RPMI8226 (cell line): ENCODE measurements around the gene PPL.
"Not testable (repeated sequence)": the region's sequence is repeated elsewhere in the genome, so short reads cannot be mapped to it uniquely, and the experiment has no call there.

Source experiments
- DNase-seq: peaks from one replicate; pipeline ENCODE4 v3.0.0-alpha.2; 2015

PPL gene

DNA sequence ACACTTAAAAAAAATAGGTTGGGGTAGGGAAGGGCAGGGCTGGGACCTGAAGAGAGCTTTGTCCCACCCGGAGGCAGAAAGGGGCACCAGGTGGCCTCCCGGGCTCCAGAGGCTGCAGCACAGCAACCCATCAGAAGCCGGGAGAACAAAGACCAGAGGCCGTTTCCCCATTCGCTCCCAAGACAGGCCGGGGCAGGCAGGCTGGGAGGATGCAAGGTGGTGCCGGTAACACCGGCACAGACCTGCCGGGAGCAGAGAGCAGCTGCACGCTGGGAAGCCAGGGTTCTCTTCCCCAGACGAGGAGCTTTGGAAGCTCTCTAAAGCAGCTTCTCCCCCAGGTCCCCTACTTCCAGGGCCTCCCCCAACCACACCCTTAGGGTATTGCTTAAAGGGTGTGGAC is 5.6 kb downstream of the PPL start:
- DNase-seq, result no peak

DNA sequence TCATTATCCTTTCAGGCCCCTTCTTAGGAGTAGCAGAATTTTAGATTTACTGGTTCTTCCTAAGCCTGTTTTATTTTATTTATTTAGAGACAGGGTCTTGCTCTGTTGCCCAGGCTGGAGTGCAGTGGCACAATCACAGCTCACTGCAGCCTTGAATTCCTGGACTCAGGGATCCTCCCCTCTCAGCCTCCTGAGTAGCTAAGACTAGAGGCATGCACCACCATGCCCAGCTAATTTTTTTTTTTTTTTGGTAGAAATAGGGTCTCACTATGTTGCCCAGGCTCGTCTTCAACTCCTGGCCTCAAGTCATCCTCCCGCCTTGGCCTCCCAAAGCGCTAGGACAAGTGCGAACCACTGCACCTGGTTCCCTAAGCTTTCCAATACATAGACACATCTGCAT is 7.3 kb downstream of the PPL start:
- not testable (repeated sequence) for DNase-seq

DNA sequence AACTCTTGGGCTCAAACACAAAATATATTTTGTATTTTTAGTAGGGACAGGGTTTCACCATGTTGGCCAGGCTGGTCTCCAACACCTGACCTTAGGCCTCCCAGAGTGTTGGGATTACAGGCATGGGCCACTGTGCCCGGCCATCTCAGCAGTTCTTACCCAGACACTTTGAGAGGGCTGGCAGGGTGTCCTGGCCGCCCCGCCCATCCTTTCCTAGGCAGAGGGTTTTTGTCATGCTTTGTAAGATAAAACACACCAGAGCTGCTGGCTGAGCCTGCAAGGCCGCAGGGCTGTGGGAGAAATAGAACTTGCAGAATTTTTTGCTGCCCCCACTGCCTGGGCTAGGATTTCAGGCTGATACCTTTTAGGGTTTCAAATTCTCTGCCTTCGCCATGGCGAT is 8.7 kb downstream of the PPL start:
- no peak for DNase-seq

DNA sequence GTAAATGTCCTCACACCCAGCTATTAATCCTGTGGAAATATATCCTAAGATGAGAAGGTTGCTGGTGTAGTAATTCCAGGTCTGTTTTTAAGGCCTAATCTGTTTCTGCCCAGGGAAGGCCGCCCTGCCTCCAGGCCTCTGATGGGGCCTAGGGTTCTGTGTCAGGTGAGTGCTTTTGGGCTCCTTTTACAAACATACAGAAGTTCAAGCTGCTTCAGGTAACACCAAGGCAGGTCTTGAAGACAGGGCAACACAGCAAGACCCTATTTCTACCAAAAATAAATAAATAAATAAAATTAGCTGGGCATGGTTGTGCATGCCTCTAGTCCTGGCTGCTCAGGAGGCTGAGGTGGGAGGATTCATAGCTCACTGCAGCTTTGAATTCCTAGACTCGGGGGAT is 9.3 kb downstream of the PPL start:
- no peak for DNase-seq

DNA sequence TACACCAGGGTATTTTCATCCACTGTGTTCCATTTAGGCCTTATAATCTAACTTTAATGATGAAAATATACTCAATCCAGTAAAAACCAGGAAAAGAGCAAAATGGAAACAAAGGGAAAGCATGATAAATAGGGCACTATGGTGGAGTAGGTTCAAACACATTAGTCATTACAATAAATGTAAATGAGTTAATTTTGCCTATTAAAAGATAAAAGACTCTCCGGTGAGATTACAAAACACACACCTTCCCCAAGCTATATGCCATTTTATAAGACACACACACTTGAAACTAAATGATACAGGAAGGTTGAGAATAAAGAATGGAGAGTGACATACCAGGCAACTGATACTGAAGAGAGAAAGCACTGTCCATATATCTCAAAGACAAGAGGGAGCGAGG is 10.0 kb downstream of the PPL start:
- DNase-seq, result no peak

DNA sequence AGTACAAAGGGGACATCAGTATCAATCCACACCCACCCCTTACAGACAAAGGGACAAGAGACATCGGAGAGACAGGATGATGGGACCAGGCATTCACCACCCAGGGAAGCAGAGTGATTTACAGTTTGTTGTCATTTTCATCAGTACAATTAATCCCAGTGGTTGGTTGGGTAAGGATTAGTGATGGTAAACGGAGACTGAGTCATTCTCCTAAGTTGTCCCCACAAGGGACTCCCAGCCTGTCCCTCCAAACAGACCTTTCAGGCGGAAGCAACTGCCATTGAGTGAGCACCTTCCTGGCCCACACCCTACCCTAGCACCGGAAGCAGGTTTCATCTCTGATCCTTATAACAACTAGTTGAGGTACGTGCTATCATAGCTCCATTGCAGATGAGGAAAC is 11.2 kb downstream of the PPL start:
- no peak for DNase-seq

DNA sequence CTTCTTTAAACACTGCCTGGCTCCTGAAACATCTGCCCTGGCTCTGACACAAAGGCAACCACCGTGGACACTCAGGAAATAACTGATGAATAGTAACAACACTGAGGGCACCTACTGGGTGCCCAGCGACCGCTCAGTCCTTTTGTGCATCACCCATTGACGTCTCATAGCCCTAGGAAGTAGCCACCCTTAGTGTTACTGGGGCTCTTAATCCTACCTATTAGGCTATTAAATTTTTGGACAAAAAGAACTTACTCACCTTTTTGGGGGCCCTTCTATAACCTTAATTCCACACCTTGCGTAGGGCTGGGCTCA is 11.7 kb downstream of the PPL start:
- no peak for DNase-seq

DNA sequence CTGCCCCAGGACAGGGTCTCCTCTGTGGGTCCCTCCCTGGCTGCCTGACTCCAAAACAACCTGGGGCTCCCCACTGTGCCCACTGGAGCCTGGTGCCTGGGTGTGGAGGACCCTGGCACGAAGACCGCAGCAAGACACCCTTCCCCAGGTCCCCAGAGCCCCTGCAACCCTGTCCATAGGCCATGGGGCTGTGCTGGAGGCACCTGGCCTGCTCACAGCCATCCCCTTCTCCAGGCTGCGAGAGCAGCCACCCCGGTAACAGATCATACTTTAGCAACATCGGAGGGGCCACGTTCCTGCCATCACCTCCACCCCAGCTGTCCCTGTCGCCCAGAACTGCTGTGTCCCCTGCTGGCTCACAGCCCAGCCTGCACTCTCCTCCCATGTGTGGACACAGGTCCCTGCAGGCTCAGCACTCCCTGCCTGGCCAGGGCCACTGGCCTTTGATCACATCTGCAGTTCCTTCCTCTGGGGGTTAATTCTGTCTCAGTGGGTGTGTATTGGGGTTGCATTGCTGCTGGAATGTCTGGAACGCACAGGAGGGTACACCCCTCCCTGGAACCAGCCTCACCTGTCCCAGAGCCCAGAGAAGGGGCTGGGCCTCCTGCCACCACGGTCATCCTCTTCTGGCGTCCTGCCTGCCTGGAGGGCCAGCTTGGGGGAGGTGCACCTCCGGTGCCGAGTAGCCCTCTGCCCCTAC is 12.2 kb downstream of the PPL start:
- peak; percentile 46 for DNase-seq

DNA sequence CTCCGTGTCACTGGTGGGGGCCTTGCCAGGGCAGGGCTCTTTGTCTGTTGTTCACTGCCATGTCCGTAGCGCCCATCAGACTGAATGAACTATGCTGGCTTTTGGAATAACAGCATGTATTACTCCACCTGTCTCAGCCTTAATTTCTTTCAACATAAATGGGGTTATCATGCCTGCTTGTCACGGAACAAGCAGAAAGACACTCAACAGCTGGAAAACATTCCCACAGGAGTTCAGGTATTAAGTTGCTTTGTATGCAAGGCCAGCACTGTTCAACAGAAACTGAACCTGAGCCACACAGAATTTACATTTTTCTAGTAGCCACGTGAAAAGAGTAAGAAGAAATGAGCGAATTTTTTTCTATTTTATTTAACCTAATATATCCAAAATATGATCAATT is 13.1 kb downstream of the PPL start:
- DNase-seq, result no peak

DNA sequence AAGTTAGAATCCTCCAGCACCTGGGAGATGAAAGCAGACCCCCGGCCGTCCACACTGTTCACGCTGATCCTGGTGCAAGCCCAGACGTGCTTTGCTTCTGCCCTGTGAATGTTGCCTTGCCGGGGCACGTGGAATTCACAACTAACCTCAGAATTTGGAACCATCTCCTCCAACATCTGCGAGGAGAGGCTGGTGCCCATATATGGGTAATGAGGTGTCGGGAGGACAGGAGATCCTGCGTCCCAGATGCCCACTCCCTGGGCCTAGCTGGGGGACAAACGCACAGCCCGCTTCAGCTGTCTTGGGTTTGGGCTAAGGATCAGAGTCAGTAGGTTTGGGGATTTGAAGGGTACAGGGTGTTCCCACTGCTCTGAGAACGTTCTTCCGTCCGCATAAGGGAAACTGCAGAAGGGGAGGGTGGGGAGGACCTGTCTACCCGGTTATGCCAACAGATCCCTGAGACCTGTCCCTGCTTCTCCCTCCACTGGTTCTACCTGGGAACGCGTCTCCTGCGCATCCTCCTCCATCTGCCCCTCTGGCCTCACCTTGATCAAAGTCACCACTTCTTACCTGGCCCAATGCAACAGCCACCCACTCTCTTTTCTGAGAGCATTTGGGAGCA is 14.1 kb downstream of the PPL start:
- no peak for DNase-seq

DNA sequence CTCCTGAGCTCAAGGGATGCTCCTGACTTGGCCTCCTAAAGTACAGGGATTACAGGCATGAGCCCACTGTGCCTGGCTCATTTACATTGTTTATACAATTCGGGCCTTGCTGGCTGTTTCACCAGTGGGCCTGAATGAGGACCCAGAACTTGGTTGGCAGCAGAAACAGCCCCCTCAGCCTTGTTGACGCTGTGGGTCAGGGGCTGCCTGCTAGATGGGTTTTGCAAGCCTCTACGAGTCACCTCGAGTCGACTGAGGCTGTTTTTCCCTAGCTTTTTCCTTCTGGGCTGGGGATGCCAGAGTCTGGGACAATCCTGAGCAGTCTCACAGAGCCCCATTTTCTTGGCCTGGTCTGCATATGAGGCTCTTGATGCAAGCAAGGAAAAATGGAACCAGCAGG is 16.1 kb downstream of the PPL start:
- DNase-seq, result no peak

DNA sequence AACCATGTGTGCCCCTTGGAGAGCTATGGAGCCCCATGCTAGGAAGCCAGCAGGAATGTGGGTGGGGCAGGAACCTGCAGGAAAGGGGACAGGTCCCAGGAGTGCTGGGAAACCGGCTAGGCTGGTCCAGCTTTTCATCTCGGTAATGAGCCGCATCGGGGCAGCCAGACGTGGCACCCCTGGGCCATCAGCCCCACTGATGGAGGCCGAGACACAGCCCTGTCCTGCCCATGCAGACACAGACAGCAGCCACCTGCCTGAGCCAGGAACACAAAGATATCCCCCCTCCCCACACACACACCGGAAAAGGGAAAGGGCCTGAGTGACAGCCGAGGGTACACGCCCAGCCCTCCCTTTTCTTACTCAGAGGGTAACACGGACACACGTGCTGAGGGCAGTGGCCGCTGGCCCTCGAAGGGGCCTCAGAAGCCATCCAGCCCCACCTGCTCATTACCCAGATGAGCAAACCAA is 18.1 kb downstream of the PPL start:
- no peak for DNase-seq

DNA sequence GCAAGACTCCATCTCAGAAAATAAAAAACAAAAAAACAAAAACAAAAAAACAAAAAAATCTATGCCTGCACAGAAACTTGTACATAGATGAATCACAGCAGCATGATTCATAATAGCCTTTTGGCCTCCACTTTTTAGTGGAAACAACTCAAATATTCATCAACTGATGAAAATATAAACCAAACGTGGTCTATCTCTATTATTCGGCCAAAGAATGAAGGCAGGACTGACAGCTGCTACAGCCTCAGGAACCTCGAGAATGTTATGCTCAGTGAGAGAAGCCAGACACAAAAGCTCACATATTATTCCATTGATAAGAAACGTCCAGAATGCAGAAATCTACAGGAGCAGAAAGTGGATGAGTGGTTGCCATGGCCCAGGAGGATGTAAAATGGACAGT is 19.8 kb downstream of the PPL start:
- DNase-seq, result no peak

DNA sequence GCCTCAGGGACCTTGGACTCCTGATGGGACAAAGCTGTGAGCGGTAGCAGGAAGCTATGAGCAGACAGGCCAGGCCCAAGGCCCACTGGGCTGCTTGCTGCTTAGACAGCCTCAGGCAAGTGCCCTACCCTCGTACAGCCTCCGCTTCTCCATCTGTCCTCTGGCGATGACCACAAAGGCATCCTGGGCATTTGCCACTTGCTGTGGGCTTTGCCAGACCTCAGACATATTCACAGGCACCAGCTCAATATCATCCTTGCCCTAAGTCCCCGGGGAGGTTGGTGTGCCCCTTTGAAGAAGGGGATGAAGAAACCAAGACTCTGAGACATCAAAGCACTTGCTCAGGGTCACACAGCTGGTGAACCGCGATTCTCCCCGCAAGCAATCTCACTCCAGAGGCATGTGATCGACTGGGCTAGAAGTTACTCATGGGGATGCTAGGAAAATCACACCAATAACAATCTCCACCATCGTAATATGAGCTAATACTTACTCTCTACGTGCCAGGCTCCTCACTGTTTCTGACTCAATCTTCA is 21.7 kb downstream of the PPL start:
- no peak for DNase-seq

DNA sequence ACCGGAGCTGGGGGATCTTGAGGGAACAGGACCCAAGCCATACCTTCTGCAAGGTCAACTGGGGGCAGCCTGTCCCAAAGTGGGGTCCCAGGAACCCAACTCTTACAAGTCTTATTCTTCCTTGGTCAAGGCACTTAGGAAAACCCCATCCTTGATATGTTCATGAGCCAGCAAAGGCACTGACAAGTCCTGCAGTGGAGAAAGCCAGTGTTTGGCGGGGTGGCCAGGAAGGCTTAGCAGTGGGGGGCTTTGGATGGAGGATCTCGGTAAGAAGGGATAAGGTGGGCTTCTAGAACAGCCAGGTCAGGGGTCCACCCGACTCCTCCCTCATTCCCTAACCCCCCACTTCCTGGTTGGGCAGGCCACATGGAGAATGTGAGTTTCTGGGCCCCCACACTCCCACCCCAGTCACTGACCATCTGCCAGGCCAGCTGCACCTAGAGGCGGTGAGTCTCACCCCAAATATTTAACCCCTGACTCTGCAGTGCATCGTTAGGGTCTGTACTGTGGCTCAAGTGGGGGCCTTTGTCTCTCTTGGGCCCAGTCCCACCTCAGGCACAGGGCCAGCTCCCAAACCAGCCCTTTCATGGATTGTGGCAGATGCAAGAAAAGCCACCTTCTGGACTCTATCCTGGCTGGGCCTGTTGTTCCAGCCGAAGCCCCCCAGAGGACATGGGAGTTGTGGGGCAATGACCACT is 22.3 kb downstream of the PPL start:
- no peak for DNase-seq

DNA sequence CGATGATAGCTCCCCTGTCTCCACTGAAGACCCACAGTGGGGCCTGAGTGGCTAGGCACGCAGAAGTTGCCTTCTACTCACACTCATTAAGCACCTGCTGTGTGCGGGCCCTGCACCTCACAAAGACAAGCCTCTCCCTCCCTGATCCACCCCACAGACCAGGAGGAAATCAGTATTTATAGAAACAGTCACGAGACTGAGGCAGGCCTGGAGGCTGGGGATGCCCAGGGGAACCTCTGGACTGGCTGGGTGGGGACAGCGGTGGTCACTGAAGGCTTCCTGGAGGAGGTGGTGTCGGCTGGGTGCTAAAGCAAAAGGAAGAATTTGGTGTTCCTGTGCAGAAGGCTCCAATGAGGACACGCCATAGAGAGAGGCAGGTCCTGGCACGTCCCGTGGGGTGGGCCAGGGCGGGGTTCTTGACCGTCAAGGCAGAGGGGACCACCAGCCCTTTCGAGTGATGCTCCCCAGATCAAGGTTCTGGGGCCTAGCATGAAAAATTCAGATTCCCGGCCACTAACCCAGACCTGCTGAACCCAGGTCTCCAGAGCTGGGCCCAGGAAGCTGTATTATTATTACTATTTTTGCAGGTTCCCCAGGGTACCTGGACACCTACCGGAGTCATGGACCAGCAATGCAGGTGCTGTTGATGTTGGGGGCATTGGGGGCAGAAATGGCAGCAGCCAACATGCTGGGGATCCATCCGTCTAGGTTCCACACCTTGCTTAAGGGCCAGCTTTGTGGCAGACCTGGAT is 23.0 kb downstream of the PPL start:
- no peak for DNase-seq

DNA sequence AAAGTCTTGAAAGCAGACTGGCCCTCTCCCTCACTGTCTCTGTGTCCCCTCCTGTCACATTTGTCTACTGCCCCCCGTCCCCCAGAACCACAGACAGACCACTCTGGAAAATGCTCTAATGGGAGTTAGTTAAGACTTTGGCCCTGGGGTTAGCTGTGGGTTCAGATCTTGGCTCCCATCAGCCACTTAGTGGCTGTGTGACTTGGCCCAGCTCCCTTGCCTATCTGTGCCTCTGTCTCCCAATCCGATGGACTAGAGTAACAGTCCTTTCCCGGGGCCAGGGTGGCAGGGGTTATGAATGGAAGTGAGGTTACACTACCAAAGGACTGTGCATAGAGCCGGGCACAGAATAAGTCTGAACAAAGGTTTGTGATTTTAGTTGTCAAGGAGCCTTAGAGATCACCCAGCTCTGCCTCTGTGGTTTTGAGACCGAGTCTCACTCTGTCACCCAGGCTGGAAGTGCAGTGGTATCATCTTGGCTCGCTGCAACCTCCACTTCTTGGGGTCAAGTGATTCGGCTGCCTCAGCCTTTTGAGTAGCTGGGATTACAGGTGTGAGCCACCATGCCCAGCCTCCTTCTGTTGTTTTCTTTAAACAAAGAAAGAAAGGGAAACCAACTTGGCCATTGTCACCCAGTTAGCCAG is 23.7 kb downstream of the PPL start:
- DNase-seq, result peak; percentile 94

DNA sequence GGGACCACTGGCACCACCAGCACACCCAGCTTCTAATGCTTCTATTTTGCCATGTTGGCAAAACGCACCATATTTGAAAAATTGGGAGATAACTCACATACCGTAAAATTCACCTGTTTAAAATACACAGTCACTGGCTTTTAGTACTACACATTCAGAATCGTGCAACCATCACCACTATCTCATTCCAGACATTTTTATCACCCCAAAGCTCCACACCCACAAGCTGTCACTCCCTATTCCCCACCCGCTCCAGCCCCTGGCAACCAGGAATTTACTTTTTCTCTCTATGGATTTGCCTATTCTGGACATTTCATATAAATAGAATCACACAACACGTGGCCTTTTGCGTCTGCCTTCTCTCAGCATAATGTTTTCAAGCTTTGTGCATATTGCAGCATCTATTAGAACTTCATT is 25.0 kb downstream of the PPL start:
- DNase-seq, result no peak

DNA sequence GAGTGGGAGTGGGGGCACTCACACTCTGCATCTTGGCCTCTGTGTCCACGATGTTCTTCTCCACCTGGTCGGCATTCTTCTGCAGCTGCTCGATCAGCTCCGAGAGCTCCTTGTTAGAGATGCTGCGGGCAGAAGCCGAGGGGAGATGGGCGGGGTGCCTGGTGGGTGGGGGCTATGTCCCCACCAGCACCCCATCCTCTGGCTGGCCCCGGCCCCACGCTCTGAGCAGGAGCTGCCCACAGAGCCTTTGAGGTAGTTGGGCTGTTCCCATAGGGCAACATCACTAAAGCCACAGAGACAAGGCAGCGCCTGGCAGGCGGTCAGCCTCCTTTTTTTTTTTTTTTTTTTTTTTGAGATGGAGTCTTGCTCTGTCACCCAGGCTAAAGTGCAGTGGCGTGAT is 26.1 kb downstream of the PPL start:
- DNase-seq, result no peak

DNA sequence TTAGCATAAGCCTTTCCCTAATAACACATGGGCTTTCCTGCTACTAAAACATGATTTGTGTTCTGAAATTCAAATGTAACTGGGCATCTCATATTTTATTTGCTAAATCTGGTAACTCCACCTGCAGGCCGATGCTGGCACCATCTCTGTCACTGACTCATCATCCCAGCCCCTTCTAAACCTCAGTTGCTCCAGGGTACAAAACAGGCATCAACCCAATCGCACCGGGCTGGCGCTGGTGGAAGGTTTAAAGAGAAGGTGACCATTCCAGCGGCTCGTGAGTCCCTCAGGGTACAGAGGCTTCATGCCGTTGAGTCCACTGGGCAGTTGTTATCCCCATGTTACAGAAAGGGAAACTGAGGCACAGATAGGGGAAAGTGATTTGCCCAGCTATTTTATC is 27.1 kb downstream of the PPL start:
- DNase-seq, result no peak

DNA sequence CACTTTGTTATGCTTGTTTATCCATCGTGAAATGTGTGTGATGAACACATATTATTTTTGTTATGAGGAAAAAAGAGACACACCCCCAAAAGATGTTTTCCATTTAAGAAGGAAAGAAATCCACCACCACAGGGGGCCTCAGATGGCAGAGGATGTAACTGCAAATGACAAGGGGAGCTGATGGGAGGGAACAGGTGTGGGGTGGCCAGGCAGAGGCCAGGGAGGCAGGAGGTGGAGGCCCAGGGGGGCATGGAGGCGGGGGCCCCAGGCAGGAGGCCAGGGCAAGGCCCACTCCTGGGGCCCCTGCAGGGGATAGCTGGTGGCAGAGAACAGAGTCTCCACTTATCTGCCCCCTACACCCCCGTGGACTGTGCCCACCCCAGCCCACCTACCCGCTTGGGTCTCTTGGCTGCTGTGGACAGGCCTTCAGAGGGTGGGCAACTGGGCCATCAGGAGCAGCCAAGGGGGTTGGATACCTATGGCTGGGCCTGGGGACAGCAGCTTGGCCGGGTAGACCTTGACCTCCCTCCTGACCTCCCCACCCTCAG is 28.0 kb downstream of the PPL start:
- DNase-seq, result no peak

DNA sequence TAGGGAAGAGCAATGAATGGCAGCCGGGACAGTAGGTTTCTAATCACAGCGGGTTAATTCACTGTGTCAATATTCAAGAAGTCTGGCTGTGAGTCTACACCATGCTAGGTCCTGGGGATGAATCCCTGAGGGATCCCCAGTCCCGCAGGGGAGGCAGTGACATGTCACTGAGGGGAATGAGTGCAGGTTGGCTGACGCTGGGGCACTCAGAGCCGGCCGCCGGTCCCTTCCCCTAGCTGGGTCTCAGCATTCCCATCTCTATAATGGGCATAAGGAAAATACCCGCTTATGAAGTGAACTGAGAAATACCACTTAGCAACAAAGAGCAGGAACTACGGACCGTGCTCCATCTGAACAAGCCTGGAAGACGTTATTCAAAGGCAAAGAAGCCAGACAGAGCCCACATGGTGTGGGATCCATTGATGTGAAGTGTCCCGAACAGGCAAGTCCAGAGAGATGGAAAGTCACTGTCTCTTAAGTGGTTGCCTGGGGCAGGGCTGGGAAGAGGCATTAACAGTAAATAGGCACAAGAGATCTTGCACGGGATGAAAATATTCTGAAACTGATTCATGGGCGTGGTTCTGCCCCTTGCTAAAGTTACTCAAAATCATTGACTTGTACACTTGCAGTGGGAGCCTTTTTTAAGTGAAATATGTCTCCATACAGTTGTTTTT is 31.9 kb downstream of the PPL start:
- no peak for DNase-seq
